ENCODE data around the gene TBC1D10B.

Gene TBC1D10B

DNA sequence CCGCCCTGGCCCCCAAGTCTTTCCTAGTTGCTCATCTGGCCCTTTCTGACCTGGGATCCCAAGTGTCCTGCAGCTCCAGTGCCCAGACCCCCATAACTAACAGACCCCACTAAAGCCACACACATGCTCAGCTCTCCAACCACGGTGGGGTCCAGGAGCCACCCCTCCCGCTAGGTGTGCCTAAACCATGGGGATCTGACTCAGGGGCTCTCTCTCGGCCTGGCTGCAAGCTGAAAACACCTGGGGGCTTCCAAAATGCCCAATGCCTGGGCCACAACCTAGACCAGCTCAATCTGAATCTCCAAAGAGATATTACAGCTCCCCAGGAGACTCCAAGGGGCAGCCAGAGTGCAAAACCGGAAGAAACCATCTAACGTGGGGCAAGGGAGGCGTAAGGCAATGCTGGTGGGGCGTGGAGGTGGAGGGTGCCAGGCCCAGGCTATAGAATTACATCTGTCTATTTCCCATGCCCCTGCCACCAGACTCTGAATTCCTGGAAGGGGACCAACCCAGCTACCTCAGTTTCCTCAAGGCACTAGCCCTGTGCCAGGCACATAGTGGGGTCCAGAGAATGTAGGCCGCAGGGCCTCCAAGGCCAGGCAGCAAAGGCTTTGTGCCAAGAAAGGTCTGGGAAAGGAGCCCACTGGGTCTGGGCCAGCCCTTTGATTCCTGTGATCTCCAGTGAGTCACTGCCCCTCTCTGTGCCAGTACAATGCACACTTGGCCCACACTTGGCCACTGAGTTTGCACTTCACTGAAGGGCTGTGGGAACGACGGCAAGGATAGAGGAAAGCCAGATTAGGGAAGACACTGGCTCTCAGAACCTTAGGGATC is 18.5 kb downstream of the TBC1D10B start:
- H3K9me2 ChIP-seq (ENCODE audit: low read depth, low read length) = no peaks in the 10 kb centered on the region
- peak overlapping the region; percentile 60 for H3K4me2 ChIP-seq (ENCODE audit: low read length)
- H3K9me3 ChIP-seq (ENCODE audit: low read length) = no peaks in the 10 kb centered on the region
- H3K9ac ChIP-seq (ENCODE audit: low read length) = peak overlapping the region; percentile 61
- H2AFZ ChIP-seq (ENCODE audit: low read length) = no peak overlapping the region
- TF ChIP-seq, protein P1, sequence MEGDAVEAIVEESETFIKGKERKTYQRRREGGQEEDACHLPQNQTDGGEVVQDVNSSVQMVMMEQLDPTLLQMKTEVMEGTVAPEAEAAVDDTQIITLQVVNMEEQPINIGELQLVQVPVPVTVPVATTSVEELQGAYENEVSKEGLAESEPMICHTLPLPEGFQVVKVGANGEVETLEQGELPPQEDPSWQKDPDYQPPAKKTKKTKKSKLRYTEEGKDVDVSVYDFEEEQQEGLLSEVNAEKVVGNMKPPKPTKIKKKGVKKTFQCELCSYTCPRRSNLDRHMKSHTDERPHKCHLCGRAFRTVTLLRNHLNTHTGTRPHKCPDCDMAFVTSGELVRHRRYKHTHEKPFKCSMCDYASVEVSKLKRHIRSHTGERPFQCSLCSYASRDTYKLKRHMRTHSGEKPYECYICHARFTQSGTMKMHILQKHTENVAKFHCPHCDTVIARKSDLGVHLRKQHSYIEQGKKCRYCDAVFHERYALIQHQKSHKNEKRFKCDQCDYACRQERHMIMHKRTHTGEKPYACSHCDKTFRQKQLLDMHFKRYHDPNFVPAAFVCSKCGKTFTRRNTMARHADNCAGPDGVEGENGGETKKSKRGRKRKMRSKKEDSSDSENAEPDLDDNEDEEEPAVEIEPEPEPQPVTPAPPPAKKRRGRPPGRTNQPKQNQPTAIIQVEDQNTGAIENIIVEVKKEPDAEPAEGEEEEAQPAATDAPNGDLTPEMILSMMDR (IDR thresholded peaks at IDR 0.05; ENCODE audit: low read length) = no peak
- TF ChIP-seq EZH2 (IDR thresholded peaks at IDR 0.05; ENCODE audit: borderline replicate concordance, low read length) = no peak
- peaks cover 43% of the 10 kb centered on the region for H3K36me3 ChIP-seq (ENCODE audit: insufficient read depth, low read length)
- peak overlapping the region; percentile 31 for H3K4me3 ChIP-seq (ENCODE audit: low read depth, low read length, poor library complexity, severe bottlenecking)
- peaks cover 88% of the 10 kb centered on the region for H3K4me1 ChIP-seq (ENCODE audit: insufficient read depth, low read length, severe bottlenecking)
- peaks cover 10% of the 10 kb centered on the region; the same call in 1 of the 2 replicates for H3K79me2 ChIP-seq (ENCODE audit: insufficient read depth, low read length)
- H4K20me1 ChIP-seq (ENCODE audit: insufficient read depth, low read length) = no peaks in the 10 kb centered on the region
- peak overlapping the region; percentile 99 for H3K27ac ChIP-seq (ENCODE audit: low read depth, low read length, poor library complexity, severe bottlenecking)
- peaks cover 7% of the 10 kb centered on the region for H3F3A ChIP-seq (ENCODE audit: insufficient read depth, low read length)
- H3K27me3 ChIP-seq (ENCODE audit: insufficient read depth, low read length) = no peaks in the 10 kb centered on the region

DNA sequence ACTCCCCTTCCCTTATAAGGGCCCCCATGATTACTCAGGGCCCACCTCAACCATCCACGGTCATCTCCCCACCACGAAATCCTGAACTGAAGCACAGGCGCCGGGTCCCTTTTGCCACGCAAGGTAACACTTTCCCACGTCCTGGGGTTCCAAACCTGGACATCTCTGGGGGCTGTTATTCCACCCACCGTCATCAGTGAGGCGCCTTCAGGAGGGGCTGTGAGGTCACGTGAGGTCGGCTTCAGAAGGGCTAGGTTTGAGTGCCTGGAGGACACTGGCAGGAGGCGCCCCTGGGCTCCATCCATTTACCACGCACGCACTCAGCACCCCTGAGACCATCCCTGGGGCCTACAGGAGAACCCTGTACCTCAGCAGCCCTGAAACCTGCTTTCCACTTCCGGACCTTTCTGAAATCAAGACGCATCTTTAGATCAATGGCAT is 19.3 kb downstream of the TBC1D10B start:
- H3K9me2 ChIP-seq (ENCODE audit: low read depth, low read length) = no peaks in the 10 kb centered on the region
- H3K79me2 ChIP-seq (ENCODE audit: insufficient read depth, low read length) = peaks cover 10% of the 10 kb centered on the region; the same call in 1 of the 2 replicates
- H3K4me3 ChIP-seq (ENCODE audit: low read depth, low read length, poor library complexity, severe bottlenecking) = peak overlapping the region; percentile 31
- H2AFZ ChIP-seq (ENCODE audit: low read length) = no peak overlapping the region
- peak overlapping the region; percentile 60 for H3K4me2 ChIP-seq (ENCODE audit: low read length)
- H3K9me3 ChIP-seq (ENCODE audit: low read length) = no peaks in the 10 kb centered on the region
- peak overlapping the region; percentile 99 for H3K27ac ChIP-seq (ENCODE audit: low read depth, low read length, poor library complexity, severe bottlenecking)
- peaks cover 39% of the 10 kb centered on the region for H3K36me3 ChIP-seq (ENCODE audit: insufficient read depth, low read length)
- no peaks in the 10 kb centered on the region for H3K27me3 ChIP-seq (ENCODE audit: insufficient read depth, low read length)
- peaks cover 85% of the 10 kb centered on the region for H3K4me1 ChIP-seq (ENCODE audit: insufficient read depth, low read length, severe bottlenecking)
- peak overlapping the region; percentile 61 for H3K9ac ChIP-seq (ENCODE audit: low read length)
- TF ChIP-seq, protein P1 (IDR thresholded peaks at IDR 0.05; ENCODE audit: low read length) = no peak
- TF ChIP-seq EZH2 (IDR thresholded peaks at IDR 0.05; ENCODE audit: borderline replicate concordance, low read length) = no peak
- no peaks in the 10 kb centered on the region for H4K20me1 ChIP-seq (ENCODE audit: insufficient read depth, low read length)
- peaks cover 7% of the 10 kb centered on the region for H3F3A ChIP-seq (ENCODE audit: insufficient read depth, low read length)

GRCh38 chr16:30350134-30350871 is 20.0 kb downstream of the TBC1D10B start:
- H3K4me3 ChIP-seq (ENCODE audit: low read depth, low read length, poor library complexity, severe bottlenecking) = peak overlapping the region; percentile 31
- H2AFZ ChIP-seq (ENCODE audit: low read length) = no peak overlapping the region
- TF ChIP-seq, protein P1 (IDR thresholded peaks at IDR 0.05; ENCODE audit: low read length) = no peak
- TF ChIP-seq EZH2 (IDR thresholded peaks at IDR 0.05; ENCODE audit: borderline replicate concordance, low read length) = no peak
- H3F3A ChIP-seq (ENCODE audit: insufficient read depth, low read length) = peaks cover 7% of the 10 kb centered on the region
- H3K79me2 ChIP-seq (ENCODE audit: insufficient read depth, low read length) = peaks cover 10% of the 10 kb centered on the region; the same call in 1 of the 2 replicates
- H4K20me1 ChIP-seq (ENCODE audit: insufficient read depth, low read length) = no peaks in the 10 kb centered on the region
- H3K4me1 ChIP-seq (ENCODE audit: insufficient read depth, low read length, severe bottlenecking) = peaks cover 85% of the 10 kb centered on the region
- H3K4me2 ChIP-seq (ENCODE audit: low read length) = peak overlapping the region; percentile 60
- H3K9me3 ChIP-seq (ENCODE audit: low read length) = no peaks in the 10 kb centered on the region
- H3K27me3 ChIP-seq (ENCODE audit: insufficient read depth, low read length) = no peaks in the 10 kb centered on the region
- peak overlapping the region; percentile 61 for H3K9ac ChIP-seq (ENCODE audit: low read length)
- peak overlapping the region; percentile 99 for H3K27ac ChIP-seq (ENCODE audit: low read depth, low read length, poor library complexity, severe bottlenecking)
- H3K36me3 ChIP-seq (ENCODE audit: insufficient read depth, low read length) = peaks cover 39% of the 10 kb centered on the region
- no peaks in the 10 kb centered on the region for H3K9me2 ChIP-seq (ENCODE audit: low read depth, low read length)

Data from OCI-LY1 (cell line).